ENCODE measurements around the gene ENTPD2. TPM values are rescaled to one million over a fixed set of nuclear protein-coding genes. Genes with fewer than 3 reads are reported as not detected.

ENTPD2 gene
- total and polyA plus RNA-seq, 12 donors = 0.28 to 1.7 (median 0.49) TPM; not detected in 6

GRCh38 chr9:137018761-137019559 is 34.9 kb downstream of the ENTPD2 start:
- no peak overlapping the region for H3K27ac ChIP-seq
- no peaks in the 10 kb centered on the region for H3K9me3 ChIP-seq (replicated peaks in 1 of 3)
- no peak overlapping the region for H3K4me3 ChIP-seq
- DNase-seq = no peak
- H3K36me3 ChIP-seq (replicated peaks in 1 of 2) = peaks cover 0 to 38% of the 10 kb centered on the region in 2 donors
- intact Hi-C loops (cut with DNase I) = no loop called here
- H3K4me1 ChIP-seq (replicated peaks in 1 of 2) = no peaks in the 10 kb centered on the region
- H3K27me3 ChIP-seq = no peaks in the 10 kb centered on the region
- TF ChIP-seq POLR2A (IDR thresholded peaks at IDR 0.05) = no peak
- no peak for TF ChIP-seq CTCF (IDR thresholded peaks at IDR 0.05)
- WGBS, 4 donors = 90 to 94% (median 92%) methylated on average over 18 to 36 of the region's 36 CpGs

- no peak for DNase-seq
- H3K27me3 ChIP-seq = no peaks in the 10 kb centered on the region
- H3K4me1 ChIP-seq (replicated peaks in 1 of 2) = no peaks in the 10 kb centered on the region
- H3K4me3 ChIP-seq = no peak overlapping the region
- WGBS, 4 donors = 92 to 98% (median 95%) methylated on average over 18 to 45 of the region's 45 CpGs
- intact Hi-C loops (cut with DNase I) = no loop called here
- no peaks in the 10 kb centered on the region for H3K9me3 ChIP-seq (replicated peaks in 1 of 3)
- H3K36me3 ChIP-seq (replicated peaks in 1 of 2) = peaks cover 0 to 38% of the 10 kb centered on the region in 2 donors
- H3K27ac ChIP-seq = no peak overlapping the region
- TF ChIP-seq CTCF (IDR thresholded peaks at IDR 0.05) (no peak), POLR2A (IDR thresholded peaks at IDR 0.05) (no peak)
These were observed 35.9 kb downstream of the ENTPD2 start for GRCh38 chr9:137017791-137018497.

GRCh38 chr9:137017071-137017470 is 36.8 kb downstream of the ENTPD2 start:
- Histone ChIP-seq H3K36me3 (replicated peaks in 1 of 2) (peaks cover 0 to 38% of the 10 kb centered on the region in 2 donors), H3K9me3 (replicated peaks in 1 of 3) (no peaks in the 10 kb centered on the region), H3K27ac (no peak overlapping the region), H3K4me1 (replicated peaks in 1 of 2) (no peaks in the 10 kb centered on the region), H3K27me3 (no peaks in the 10 kb centered on the region), H3K4me3 (no peak overlapping the region)
- intact Hi-C loops (cut with DNase I) = no loop called here
- no peak for DNase-seq
- TF ChIP-seq POLR2A (IDR thresholded peaks at IDR 0.05) (no peak), CTCF (IDR thresholded peaks at IDR 0.05) (no peak)
- 95 to 99% (median 97%) methylated on average over 17 to 28 of the region's 28 CpGs for WGBS, 4 donors

- intact Hi-C loops (cut with DNase I) = no loop called here
- no peaks in the 10 kb centered on the region for H3K4me1 ChIP-seq (replicated peaks in 1 of 2)
- H3K4me3 ChIP-seq = no peak overlapping the region
- 86 to 100% (median 97%) methylated on average over 3 to 16 of the region's 16 CpGs for WGBS, 4 donors
- TF ChIP-seq CTCF (IDR thresholded peaks at IDR 0.05) (no peak), POLR2A (IDR thresholded peaks at IDR 0.05) (no peak)
- H3K9me3 ChIP-seq (replicated peaks in 1 of 3) = no peaks in the 10 kb centered on the region
- no peaks in the 10 kb centered on the region for H3K27me3 ChIP-seq
- DNase-seq = no peak
- no peak overlapping the region for H3K27ac ChIP-seq
- peaks cover 0 to 44% of the 10 kb centered on the region in 2 donors for H3K36me3 ChIP-seq (replicated peaks in 1 of 2)
These were observed 37.4 kb downstream of the ENTPD2 start for GRCh38 chr9:137016436-137016835.

Data from adrenal gland (tissue), 12 donors.